ENCODE data around the gene P2RX2.

The P2RX2 gene

GRCh38 chr12:132620899-132621656 is 2.5 kb downstream of the P2RX2 start:
- DNase-seq, result no peak

- no peak for DNase-seq
Observed at GRCh38 chr12:132621657-132622435, 3.3 kb downstream of the P2RX2 start.

GRCh38 chr12:132622437-132623071 is 4.0 kb downstream of the P2RX2 start:
- DNase-seq, result no peak

- no peak for DNase-seq
Observed at GRCh38 chr12:132623072-132623869, 4.7 kb downstream of the P2RX2 start.

- DNase-seq, result no peak
Observed at GRCh38 chr12:132624186-132624855, 5.7 kb downstream of the P2RX2 start.

GRCh38 chr12:132624910-132625630 is 6.5 kb downstream of the P2RX2 start:
- DNase-seq, result no peak

- no peak for DNase-seq
Observed at GRCh38 chr12:132625731-132626430, 7.3 kb downstream of the P2RX2 start.

GRCh38 chr12:132629330-132629729 is 10.8 kb downstream of the P2RX2 start:
- no peak for DNase-seq

- no peak for DNase-seq
Observed at GRCh38 chr12:132630672-132631071, 12.1 kb downstream of the P2RX2 start.

- DNase-seq, result no peak
Observed at GRCh38 chr12:132631666-132632065, 13.1 kb downstream of the P2RX2 start.

- no peak for DNase-seq
Observed at GRCh38 chr12:132632521-132633228, 14.1 kb downstream of the P2RX2 start.

GRCh38 chr12:132633398-132633797 is 14.8 kb downstream of the P2RX2 start:
- DNase-seq, result no peak

GRCh38 chr12:132633901-132634300 is 15.3 kb downstream of the P2RX2 start:
- DNase-seq, result no peak

- DNase-seq, result no peak
Observed at GRCh38 chr12:132634411-132634990, 15.9 kb downstream of the P2RX2 start.

GRCh38 chr12:132635076-132635955 is 16.7 kb downstream of the P2RX2 start:
- no peak for DNase-seq

- no peak for DNase-seq
Observed at GRCh38 chr12:132637811-132638210, 19.2 kb downstream of the P2RX2 start.

GRCh38 chr12:132638541-132639408 is 20.2 kb downstream of the P2RX2 start:
- no peak for DNase-seq

Measured in activated CD4-positive, CD25-positive, alpha-beta regulatory T cell (primary cell).